Fibroblast of lung (primary cell): Measurements from ENCODE around the gene ATP9B. TPM values are rescaled to one million over a fixed set of nuclear protein-coding genes. Genes with fewer than 3 reads are reported as not detected.

Experiments used
- DNase-seq, 2 donors: peaks; one replicate each; pipeline versions ENCODE4 v3.0.0 to v3.0.0-alpha.2; 2010; ENCODE audit warnings: low read depth in 2 of 2
- H2AFZ ChIP-seq: 2 replicates; pipeline ENCODE4 v1.5.1; 2012; ENCODE audit warnings: low read length, control low read depth, inconsistent platforms
- H3K27ac ChIP-seq: 2 replicates; pipeline ENCODE4 v1.5.1; 2011; ENCODE audit warnings: low read length, control low read depth; ENCODE audit not compliant: insufficient read depth
- H3K27me3 ChIP-seq: 2 replicates; pipeline ENCODE4 v1.5.1; 2011; ENCODE audit warnings: mild to moderate bottlenecking, low read length; ENCODE audit not compliant: control insufficient read depth, insufficient read depth
- H3K36me3 ChIP-seq: 2 replicates; pipeline ENCODE4 v1.5.1; 2011; ENCODE audit warnings: low read length; ENCODE audit not compliant: control insufficient read depth, insufficient read depth
- H3K4me1 ChIP-seq: 2 replicates; pipeline ENCODE4 v1.5.1; 2011; ENCODE audit warnings: low read length; ENCODE audit not compliant: control insufficient read depth, insufficient read depth; ENCODE audit errors: extremely low read depth
- H3K4me2 ChIP-seq: 2 replicates; pipeline ENCODE4 v1.5.1; 2011; ENCODE audit warnings: low read length, control low read depth; ENCODE audit not compliant: insufficient read depth; ENCODE audit errors: extremely low read depth
- H3K4me3 ChIP-seq, 4 experiments: fragments of 200-600 bp in 1 of 4; sonication (generic) in 1 of 4; replicated peaks in 1 of 4; 2 replicates each; pipeline ENCODE4 v1.5.1; 2011 to 2016; ENCODE audit warnings: low read length in 4 of 4, low read depth in 3 of 4, mild to moderate bottlenecking in 3 of 4, control low read depth in 2 of 4, inconsistent platforms in 1 of 4, mixed read lengths in 1 of 4; ENCODE audit not compliant: insufficient read depth in 1 of 4; ENCODE audit errors: control extremely low read depth in 1 of 4
- H3K79me2 ChIP-seq: 2 replicates; pipeline ENCODE4 v1.5.1; 2012; ENCODE audit warnings: mild to moderate bottlenecking, low read length, inconsistent platforms; ENCODE audit not compliant: control insufficient read depth, insufficient read depth
- H3K9ac ChIP-seq: 2 replicates; pipeline ENCODE4 v1.5.1; 2011; ENCODE audit warnings: mild to moderate bottlenecking, low read length, control low read depth; ENCODE audit not compliant: insufficient read depth
- H3K9me3 ChIP-seq: 2 replicates; pipeline ENCODE4 v1.5.1; 2012; ENCODE audit warnings: low read depth, low read length; ENCODE audit not compliant: control insufficient read depth, insufficient read depth
- H4K20me1 ChIP-seq: 2 replicates; pipeline ENCODE4 v1.5.1; 2011; ENCODE audit warnings: low read length; ENCODE audit not compliant: control insufficient read depth, insufficient read depth; ENCODE audit errors: extremely low read depth
- EZH2 ChIP-seq: IDR thresholded peaks from 2 replicates; pipeline ENCODE4 v1.5.1; 2012; ENCODE audit warnings: low read length, control low read depth, mild to moderate bottlenecking; ENCODE audit errors: missing control alignments
- polyA plus RNA-seq, 2 donors: library from polyadenylated mRNA; depleted of rRNA in 1 of 2; stranded (reverse) in 1 of 2; unstranded in 1 of 2; fragments of >200 nt; gene quantifications; 2 replicates each; pipeline ENCODE4 v1.2.1, GENCODE V29; 2011 to 2012; ENCODE audit warnings: missing spikeins in 1 of 2
- total RNA-seq: library from RNA; depleted of rRNA; stranded (reverse); fragments of >200 nt; gene quantifications from 2 replicates; pipeline ENCODE4 v1.2.1, GENCODE V29; 2014
- TF ChIP-seq, protein P1 (sequence below), 2 donors: IDR thresholded peaks in 1 of 2; conservative IDR thresholded peaks in 1 of 2; 1 replicate in 1 of 2; 2 replicates in 1 of 2; pipeline ENCODE4 v1.5.1; 2011 to 2012; ENCODE audit warnings: low read length in 2 of 2, control low read depth in 1 of 2, inconsistent platforms in 1 of 2, low read depth in 1 of 2, mild to moderate bottlenecking in 1 of 2

The ATP9B gene
- total and polyA plus RNA-seq, 2 donors (not counting 1 experiment from before 2014, with no cell fraction given) = 11.2 to 27.7 TPM

DNA sequence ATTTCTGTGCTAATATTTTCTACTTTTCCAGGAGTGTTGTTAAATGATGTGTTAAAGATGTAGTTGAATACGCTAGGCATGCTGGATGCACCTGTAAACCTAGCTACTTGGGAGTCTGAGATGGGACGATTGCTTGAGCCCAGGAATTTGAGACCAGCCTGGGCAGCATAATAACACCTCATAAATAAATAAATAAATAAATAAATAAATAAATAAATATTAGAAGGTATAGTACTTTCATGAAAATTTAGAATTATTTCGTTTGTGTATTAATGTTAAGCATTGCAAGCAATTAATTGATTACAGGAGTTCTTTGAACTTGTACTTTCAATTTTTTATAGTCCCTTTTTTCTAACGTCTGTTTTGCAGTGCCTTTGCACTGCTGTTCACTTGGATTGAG lies 137.2 kb downstream of the ATP9B start:
- Histone ChIP-seq H3K4me2 (no peak overlapping the region), H3K27ac (no peak overlapping the region), H3K9me3 (no peaks in the 10 kb centered on the region), H3K4me3 (no peak overlapping the region), H2AFZ (no peak overlapping the region), H3K4me1 (no peaks in the 10 kb centered on the region), H3K27me3 (no peaks in the 10 kb centered on the region), H3K79me2 (no peaks in the 10 kb centered on the region), H3K9ac (no peak overlapping the region), H4K20me1 (no peaks in the 10 kb centered on the region), H3K36me3 (no peaks in the 10 kb centered on the region)
- TF ChIP-seq, protein P1, sequence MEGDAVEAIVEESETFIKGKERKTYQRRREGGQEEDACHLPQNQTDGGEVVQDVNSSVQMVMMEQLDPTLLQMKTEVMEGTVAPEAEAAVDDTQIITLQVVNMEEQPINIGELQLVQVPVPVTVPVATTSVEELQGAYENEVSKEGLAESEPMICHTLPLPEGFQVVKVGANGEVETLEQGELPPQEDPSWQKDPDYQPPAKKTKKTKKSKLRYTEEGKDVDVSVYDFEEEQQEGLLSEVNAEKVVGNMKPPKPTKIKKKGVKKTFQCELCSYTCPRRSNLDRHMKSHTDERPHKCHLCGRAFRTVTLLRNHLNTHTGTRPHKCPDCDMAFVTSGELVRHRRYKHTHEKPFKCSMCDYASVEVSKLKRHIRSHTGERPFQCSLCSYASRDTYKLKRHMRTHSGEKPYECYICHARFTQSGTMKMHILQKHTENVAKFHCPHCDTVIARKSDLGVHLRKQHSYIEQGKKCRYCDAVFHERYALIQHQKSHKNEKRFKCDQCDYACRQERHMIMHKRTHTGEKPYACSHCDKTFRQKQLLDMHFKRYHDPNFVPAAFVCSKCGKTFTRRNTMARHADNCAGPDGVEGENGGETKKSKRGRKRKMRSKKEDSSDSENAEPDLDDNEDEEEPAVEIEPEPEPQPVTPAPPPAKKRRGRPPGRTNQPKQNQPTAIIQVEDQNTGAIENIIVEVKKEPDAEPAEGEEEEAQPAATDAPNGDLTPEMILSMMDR (conservative IDR thresholded peaks at IDR 0.05 in 1 of 2, IDR thresholded peaks at IDR 0.05 in 1 of 2; ENCODE audit: low read depth in 1 of 2, low read length in 2 of 2) = no peak
- no peak for TF ChIP-seq EZH2
- DNase-seq = no peak

DNA sequence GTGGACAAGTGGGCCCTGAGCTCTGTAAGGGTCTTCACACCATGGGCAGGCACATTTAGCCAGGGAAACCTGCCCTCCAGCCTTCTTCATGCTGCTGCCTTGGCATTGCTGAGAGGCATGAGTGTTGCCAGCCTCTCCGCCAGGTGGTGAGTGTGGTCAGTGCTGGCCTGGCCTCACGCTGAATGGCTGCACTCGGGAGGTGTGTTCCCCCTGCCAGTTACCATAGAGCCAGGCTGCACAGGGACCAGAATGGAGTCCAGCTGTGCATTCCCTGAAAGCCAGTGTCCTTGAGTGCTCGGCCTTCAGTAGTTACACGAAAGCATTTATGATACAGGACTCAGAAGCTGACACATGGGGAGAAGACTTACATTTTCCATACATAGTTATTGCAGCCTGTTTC lies 139.7 kb downstream of the ATP9B start:
- Histone ChIP-seq H3K4me1 (no peaks in the 10 kb centered on the region), H3K36me3 (no peaks in the 10 kb centered on the region), H3K27me3 (no peaks in the 10 kb centered on the region), H3K4me3 (no peak overlapping the region), H3K79me2 (no peaks in the 10 kb centered on the region), H4K20me1 (no peaks in the 10 kb centered on the region), H2AFZ (no peak overlapping the region), H3K27ac (no peak overlapping the region), H3K4me2 (no peak overlapping the region), H3K9ac (no peak overlapping the region), H3K9me3 (no peaks in the 10 kb centered on the region)
- no peak for TF ChIP-seq EZH2
- TF ChIP-seq, protein P1 (conservative IDR thresholded peaks at IDR 0.05 in 1 of 2, IDR thresholded peaks at IDR 0.05 in 1 of 2; ENCODE audit: low read depth in 1 of 2, low read length in 2 of 2) = no peak
- DNase-seq = no peak

DNA sequence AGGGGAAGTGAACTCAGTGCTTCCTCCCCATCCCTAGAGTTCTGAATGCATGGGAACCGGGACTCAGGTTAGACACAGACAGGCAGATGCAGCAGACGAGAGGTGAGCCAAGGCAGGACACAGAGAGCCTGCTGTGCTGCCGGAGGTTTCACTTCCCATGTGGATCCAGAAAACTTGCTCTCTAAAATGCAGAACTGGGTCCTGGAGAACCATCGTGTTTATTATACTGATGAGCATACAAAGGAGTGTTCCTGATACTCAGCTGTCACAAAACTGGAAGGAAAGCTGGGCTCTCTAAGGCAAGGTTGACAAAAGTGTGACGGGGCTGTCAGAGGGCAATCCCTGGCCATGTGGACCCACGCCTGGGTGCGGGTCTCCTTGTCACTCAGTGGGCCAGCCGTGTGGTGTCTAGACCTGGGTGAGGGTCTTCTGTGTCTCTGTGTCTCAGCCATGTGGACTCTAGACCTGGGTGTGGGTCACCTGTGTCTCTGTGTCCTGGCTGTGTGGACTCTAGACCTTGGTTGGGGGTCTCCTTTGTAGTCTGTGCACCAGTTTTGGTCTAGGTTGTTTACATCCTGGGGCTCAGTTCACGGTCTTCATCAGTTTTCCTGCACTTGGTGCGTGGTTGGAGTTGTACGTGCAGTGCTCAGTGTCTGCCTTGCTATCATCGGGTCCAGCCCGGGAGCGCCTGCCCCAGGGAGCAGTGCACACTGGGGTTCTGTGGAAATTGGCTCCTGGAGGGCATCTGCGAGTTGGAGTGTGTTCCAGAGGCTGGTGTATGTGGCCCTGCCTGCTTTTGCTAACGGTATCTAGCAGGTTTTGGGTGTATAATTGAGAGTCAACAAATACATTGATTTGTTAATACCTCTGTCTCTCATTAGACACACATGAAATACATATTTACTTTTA lies 141.1 kb downstream of the ATP9B start:
- no peaks in the 10 kb centered on the region for H4K20me1 ChIP-seq

More for the DNA sequence above, 141.1 kb downstream of the ATP9B start:
- no peaks in the 10 kb centered on the region for H3K36me3 ChIP-seq
- H2AFZ ChIP-seq = no peak overlapping the region
- H3K27me3 ChIP-seq = no peaks in the 10 kb centered on the region
- no peak overlapping the region for H3K9ac ChIP-seq
- H3K4me1 ChIP-seq = no peaks in the 10 kb centered on the region
- H3K4me2 ChIP-seq = no peak overlapping the region
- no peak overlapping the region for H3K27ac ChIP-seq
- H3K4me3 ChIP-seq = no peak overlapping the region
- H3K9me3 ChIP-seq = no peaks in the 10 kb centered on the region
- DNase-seq = no peak
- TF ChIP-seq, protein P1 (conservative IDR thresholded peaks at IDR 0.05 in 1 of 2, IDR thresholded peaks at IDR 0.05 in 1 of 2; ENCODE audit: low read depth in 1 of 2, low read length in 2 of 2) = no peak
- no peak for TF ChIP-seq EZH2
- H3K79me2 ChIP-seq = no peaks in the 10 kb centered on the region
